GM20000 (cell line): ENCODE data around the gene MYADML2.

Experiments
- DNase-seq: peaks from one replicate; pipeline ENCODE4 v3.0.0; 2012; ENCODE audit warnings: low spot score
- CTCF ChIP-seq: IDR thresholded peaks from 2 replicates; pipeline ENCODE4 v1.5.1; 2012; ENCODE audit warnings: mild to moderate bottlenecking, control low read depth; ENCODE audit errors: extremely low read depth, missing control alignments

MYADML2 gene

GRCh38 chr17:81934098-81934757, 12.8 kb downstream of the MYADML2 start:
- no peak for TF ChIP-seq CTCF
- DNase-seq: no peak

DNA sequence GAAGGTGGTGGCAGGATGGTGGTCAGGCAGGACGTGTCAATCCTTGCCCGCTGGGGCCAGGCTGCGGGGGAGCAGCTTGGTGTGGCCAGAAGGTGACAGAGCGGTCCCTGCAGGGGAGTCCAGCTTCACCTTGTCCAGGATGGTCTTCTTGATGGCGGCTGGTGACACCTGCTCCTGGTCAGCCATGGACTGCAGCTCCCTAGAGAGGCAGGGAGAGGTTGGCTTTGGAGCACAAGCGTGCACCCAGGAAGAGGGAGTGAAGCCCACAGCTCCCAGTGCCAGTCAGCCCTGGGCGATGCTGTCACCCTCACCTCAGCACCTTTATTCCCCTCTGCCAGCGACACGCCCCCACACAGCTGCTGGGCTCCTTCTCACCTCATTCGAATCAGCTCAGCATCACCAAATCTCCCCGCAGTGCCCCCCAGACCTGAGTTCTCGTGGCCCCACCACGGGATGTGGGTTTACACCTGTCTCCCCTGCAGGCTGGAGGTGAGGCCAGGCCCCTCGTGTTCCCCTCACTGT, 13.8 kb downstream of the MYADML2 start:
- DNase-seq: no peak
- no peak for TF ChIP-seq CTCF

- DNase-seq: no peak
- no peak for TF ChIP-seq CTCF
These were observed 14.6 kb downstream of the MYADML2 start for GRCh38 chr17:81932333-81932983.

GRCh38 chr17:81931557-81932332, 15.3 kb downstream of the MYADML2 start:
- no peak for TF ChIP-seq CTCF
- DNase-seq: no peak

DNA sequence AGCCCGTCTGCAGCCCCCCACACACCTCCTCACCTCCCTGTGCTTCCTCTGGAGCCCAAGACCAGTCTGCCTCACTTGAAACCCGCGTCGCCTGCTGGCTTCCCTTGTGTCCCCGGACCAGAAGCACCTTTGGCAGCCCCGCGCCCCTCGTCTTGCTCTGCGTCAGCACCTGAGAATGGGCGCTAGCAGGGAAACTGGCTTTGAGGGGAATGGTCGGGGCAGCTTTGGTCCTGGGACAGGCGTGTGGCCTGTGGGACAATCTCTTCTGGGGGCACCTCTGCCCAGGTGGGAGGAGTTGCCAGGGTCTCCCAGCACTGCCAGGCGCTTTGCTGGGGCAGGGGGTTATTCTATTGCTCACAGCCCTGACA, 15.9 kb downstream of the MYADML2 start:
- no peak for TF ChIP-seq CTCF
- DNase-seq: no peak

DNA sequence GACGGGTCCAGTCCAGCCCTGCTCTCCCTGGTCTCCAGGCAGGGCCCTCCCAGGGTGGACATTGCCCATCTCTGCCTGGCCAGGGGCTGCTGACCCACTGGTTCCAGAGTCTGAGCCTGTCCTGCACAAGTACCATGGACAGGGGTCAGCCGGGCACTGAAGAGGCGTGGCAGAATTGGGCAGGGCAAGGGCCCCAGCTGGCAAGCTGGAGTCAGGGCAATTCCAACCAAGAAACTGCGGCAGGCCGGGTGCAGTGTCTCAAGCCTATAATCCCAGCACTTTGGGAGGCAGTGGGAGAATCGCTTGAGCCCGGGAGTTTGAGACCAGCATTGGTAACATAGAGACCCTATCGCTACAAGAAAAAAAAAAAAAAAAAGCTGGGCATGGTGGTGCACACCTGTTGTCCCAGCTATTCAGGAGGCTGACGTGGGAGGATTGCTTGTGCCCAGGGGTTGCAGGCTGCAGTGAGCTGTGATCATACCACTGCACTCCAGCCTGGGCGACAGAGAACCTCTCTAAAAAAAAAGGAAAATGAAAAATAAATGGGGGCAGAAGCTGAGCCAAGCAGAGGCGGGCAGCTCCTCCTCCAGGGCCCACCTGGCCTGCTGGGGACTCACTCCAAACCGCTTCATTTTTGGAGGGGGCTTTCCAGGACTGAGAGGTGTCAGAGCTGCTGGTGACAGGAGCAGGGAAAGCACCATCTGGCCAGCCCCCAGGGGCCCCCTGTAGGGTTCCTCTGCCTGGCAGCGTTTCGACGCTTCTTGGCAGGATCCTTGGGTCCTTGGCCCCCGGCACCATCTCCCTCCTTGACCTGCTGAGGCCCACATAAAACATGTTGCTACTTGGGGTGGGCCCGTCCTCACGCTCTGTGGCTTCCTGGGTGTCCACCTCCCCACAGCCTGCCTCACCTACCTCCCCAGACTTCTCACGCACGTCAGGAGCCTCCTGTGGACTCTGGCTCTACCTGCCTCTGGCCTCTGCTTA, 16.6 kb downstream of the MYADML2 start:
- no peak for TF ChIP-seq CTCF
- DNase-seq: peak; percentile 58
